GM06990 (cell line): ENCODE results near the gene ACSL3.

Experiments
- DNase-seq: peaks from one replicate; pipeline ENCODE4 v3.0.0-alpha.2; 2011; ENCODE audit not compliant: insufficient read length; ENCODE audit errors: extremely low read depth
- H3K27me3 ChIP-seq: replicated peaks from 2 replicates; pipeline ENCODE4 v1.6.0; 2011; ENCODE audit warnings: low read length; ENCODE audit not compliant: control insufficient read depth, insufficient read depth
- H3K36me3 ChIP-seq: 2 replicates; pipeline ENCODE4 v1.5.1; 2011; ENCODE audit warnings: low read length; ENCODE audit not compliant: control insufficient read depth, insufficient read depth
- H3K4me3 ChIP-seq: replicated peaks from 2 replicates; pipeline ENCODE4 v1.5.1; 2011; ENCODE audit warnings: low read depth, mild to moderate bottlenecking, control low read depth, low read length
- CTCF ChIP-seq: IDR thresholded peaks from 2 replicates; pipeline ENCODE4 v1.5.1; 2011; ENCODE audit warnings: low read length, control low read depth, mild to moderate bottlenecking, inconsistent platforms; ENCODE audit not compliant: insufficient read depth, poor library complexity, severe bottlenecking

Gene ACSL3

GRCh38 chr2:222919841-222920526 is 59.1 kb downstream of the ACSL3 start:
- no peaks in the 10 kb centered on the region; the same call in none of the 2 replicates for H3K36me3 ChIP-seq
- H3K4me3 ChIP-seq, result no peak overlapping the region
- TF ChIP-seq CTCF, result no peak
- DNase-seq, result no peak
- H3K27me3 ChIP-seq, result no peaks in the 10 kb centered on the region

DNA sequence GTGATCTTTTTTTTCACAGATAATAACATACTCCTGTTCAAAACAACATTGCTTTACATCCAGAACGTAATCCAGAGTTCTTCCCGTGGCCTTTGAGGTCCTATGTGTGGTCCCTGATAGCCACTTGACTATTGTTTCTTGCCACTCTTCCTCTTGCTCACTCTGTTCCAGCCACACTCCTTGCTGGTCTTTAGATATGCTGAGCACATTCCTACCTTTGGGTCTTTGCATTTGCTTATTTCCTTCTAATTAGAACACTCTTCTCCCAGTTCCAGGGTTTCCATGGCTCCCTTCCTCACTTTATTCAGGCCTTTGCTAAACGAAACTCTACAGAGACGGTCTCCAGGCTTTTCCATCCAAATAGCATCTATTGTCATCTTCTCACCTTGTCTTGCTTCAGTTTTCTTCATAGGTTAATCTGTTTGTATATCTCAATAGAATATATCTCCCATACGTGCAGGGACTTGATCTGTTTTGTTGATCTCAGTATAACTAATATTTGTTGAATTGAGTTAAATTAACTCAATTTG is 59.9 kb downstream of the ACSL3 start:
- no peak for TF ChIP-seq CTCF
- Histone ChIP-seq H3K4me3 (no peak overlapping the region), H3K36me3 (no peaks in the 10 kb centered on the region; the same call in none of the 2 replicates), H3K27me3 (no peaks in the 10 kb centered on the region)
- no peak for DNase-seq

- no peak for TF ChIP-seq CTCF
- no peak overlapping the region for H3K4me3 ChIP-seq
- DNase-seq, result no peak
- no peaks in the 10 kb centered on the region for H3K27me3 ChIP-seq
- H3K36me3 ChIP-seq, result no peaks in the 10 kb centered on the region; the same call in none of the 2 replicates
These were observed 61.4 kb downstream of the ACSL3 start for GRCh38 chr2:222922019-222922800.

DNA sequence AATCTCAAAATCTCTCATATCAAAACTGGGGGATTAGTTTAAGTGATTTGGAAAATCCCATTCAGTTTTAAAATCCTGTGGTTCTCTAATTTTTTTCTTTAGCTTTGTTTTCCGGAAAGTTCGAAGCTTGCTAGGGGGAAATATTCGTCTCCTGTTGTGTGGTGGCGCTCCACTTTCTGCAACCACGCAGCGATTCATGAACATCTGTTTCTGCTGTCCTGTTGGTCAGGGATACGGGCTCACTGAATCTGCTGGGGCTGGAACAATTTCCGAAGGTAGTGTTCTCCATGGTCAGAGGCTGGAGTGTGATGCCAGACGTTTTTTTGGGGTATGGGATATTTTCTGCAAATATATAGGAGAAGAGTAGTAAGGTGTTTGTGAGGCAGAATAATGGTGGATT is 66.1 kb downstream of the ACSL3 start:
- Histone ChIP-seq H3K27me3 (no peaks in the 10 kb centered on the region), H3K36me3 (peaks cover 3% of the 10 kb centered on the region), H3K4me3 (no peak overlapping the region)
- DNase-seq, result no peak
- TF ChIP-seq CTCF, result no peak

DNA sequence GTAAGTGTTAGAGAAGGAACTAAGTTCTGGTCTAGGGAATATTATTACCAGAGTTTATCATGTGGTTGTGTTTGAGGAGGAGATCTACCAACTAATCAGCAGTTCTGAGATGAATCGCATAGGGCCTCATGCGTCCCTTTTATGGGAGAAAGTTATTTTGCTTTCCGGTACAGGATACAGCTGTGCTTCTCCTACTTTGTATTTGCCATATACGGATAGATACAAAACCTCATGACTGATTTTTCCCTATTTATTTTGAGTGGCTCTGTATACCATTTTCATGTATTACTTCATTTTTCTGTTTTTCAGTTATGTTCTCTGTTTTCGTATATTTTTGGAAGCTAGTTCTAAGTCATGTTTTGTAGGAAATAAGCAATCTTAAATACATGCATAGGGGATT is 66.8 kb downstream of the ACSL3 start:
- no peak for TF ChIP-seq CTCF
- no peak for DNase-seq
- H3K27me3 ChIP-seq, result no peaks in the 10 kb centered on the region
- H3K4me3 ChIP-seq, result no peak overlapping the region
- H3K36me3 ChIP-seq, result peaks cover 3% of the 10 kb centered on the region
